Measurements from ENCODE around the gene LTBP1.

LTBP1 gene

DNA sequence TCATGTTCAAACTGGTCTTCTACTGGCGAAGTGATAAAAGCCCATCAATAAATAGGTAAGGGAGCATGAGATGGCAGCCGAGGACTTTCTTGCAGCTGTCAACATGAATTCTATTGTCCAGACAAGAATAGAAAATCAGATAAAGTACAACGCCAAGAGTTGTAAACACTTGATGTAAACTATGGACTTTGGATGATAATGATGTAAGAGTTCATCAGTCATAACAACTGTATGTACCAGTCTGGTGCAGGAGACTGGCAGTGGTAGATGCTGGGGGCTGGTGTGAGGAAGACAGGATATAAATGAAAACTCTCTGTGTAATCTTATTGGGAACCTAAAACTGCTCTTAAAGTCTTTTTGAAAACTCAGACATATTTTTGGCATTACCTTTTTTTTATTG, 373.8 kb downstream of the LTBP1 start:
- no peak for DNase-seq

DNA sequence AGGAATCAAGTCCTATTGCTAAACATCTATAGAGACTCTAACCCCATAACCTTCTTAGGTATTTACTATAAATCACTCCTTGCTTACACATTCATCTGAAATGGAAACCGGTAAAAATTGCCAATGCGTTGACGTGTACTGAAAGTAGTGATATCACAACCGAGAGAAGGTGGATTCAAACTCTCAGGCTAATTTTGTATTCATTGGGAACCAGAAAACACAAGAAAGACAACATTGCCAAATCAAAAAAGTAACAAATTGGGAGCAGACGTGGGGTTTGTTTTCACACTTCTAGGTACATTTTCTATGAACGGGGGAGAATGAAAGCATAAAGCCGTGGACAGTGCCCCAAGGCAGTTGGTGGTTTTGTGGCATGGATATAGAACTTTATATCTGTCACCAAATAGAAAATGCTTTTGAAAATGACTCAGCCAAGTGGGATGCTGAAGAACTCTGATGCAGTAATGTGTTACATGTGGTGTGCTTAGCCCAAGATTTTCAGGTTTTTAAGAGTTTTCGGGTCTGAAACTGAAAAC, 374.6 kb downstream of the LTBP1 start:
- DNase-seq, result no peak

DNA sequence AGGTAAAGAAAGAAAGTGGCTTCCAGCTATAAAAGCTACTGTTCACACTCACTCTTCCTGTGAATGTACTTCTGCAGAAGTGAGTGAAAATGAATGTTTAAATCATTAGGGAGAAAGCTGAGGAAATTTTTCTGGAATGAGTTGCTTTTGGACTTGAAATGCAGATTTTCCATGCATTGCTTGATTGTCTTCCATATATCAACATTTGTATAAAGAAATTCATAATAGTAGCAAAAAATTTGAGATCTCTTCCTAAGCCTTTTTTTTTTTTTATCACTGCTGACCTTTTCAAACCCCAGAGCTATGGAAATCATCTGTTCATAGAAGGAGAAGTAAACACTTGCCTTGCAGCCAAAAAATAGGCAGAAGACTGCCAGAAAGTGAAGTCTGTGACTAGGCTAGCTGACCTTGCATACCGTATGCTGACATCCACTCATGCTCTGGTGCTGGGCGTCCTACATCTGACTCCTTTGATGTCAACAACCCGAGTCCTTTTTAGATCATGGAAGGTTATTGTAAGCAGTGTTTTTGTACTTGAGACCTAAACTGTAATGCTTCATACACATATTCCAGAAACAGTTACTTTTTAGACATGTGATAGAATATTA, 375.2 kb downstream of the LTBP1 start:
- no peak for DNase-seq

DNA sequence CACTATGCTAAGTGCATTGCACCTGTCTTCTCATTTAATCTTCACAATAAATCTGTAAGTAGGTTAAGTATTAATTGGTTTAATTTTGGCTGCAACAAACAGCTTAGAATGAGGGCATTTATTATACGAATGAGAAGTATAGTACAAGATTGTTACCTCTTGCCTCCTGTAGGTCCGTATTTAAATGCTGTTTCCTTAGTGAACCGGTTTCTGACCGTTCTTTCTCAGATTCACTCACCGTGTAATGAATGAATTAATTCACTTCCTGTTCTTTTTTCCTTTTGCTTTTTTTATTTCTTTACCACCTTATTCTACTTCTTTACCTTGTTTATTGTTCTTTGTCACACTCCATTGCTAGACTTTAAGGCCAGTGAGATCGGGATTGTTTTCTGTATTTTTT, 375.9 kb downstream of the LTBP1 start:
- DNase-seq, result no peak

GRCh38 chr2:33323957-33324356, 377.2 kb downstream of the LTBP1 start:
- no peak for DNase-seq

DNA sequence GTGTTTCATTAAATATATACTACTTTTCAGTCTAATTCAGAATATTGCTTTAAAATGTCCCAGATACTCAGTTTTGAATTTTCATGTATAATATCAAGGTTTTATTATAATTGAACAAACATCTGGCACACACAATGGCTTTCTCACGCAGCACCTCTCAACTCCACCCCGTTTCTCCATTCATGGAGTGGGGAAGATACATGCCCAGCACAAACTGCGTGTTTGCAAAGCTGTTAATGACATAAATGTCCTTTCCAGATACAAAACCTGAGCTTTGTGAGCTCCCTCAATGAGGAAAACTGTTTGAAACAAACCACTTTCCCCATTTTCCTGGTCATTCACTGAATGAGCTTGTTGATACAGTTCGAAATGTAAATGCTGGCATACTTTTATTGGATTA, 379.3 kb downstream of the LTBP1 start:
- DNase-seq, result no peak

- no peak for DNase-seq
These were observed 386.7 kb downstream of the LTBP1 start for GRCh38 chr2:33333433-33333832.

- DNase-seq, result no peak
These were observed 387.3 kb downstream of the LTBP1 start for GRCh38 chr2:33334083-33334482.

GRCh38 chr2:33335516-33335915, 388.8 kb downstream of the LTBP1 start:
- DNase-seq, result no peak

DNA sequence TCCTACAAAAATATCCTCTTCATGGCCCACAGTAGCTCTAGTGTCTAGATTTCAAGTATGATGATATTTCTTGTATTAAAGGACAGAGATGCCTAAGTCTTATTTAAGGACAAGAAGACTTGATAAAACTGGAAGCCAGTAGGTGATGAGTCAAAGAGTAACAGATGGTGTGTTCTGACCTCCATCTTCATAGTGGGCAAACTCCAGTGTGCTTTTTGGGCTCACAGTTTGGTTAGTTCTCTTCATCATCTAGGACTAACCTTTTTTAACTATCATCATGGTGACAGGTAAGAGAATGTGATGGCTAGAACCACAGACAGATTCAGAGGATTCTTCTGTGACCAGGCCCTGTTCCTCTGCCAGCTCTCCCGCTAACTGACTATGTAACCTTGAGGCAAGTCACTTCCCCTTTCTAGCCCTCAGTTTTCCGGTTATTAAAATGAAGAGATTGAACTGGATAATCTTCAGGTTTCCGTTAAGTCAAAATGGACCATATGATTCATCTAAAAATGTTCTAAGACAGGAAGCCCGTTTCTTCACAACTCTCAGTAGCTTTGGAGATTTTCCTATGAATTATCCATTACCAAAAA, 389.4 kb downstream of the LTBP1 start:
- no peak for DNase-seq

DNA sequence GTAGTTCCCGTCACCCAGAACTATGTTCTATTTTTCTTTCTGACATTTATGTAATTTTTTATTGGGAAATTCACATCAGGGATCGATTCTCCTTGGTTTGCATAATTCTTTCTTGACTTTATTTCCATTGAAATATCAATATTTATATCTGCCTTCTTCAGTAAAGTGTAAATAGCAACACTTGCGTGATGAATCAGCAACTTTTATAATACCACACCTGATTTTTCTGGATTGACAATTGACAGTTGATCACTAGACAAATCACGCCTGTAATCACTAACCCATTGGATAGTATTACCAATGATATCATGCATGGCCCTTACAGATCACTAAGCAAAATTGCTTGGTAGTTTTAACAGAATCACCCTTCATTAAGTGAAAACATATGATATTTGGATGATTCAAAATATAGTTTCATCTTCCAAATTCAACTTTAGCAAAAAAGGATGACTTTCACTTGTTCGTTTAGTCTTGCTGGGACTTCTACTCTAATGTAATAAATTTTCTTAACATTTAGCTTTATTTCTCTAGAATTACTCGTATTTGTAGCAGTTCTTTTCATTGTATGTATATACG, 390.7 kb downstream of the LTBP1 start:
- DNase-seq, result no peak

GRCh38 chr2:33337981-33338380, 391.2 kb downstream of the LTBP1 start:
- DNase-seq, result no peak

DNA sequence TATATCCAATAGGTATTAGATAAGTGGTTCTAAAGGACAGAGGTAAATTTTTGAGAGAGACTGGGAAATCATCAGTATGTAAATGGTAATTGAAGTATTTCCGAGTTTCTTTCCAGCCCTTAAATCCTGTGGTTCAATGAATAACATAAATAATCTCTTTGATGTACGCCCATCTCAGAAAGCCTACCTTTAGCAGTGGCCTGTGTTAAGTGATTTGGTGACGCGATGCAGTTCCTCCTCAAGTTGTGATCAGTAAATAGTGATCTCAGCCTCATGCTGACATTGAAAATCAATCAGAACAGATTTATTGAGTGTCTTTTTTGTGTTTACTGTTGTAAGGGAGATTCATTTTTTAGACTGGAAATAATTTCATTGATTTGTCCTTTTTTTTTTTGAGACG, 392.5 kb downstream of the LTBP1 start:
- DNase-seq, result no peak

GRCh38 chr2:33340280-33340679, 393.5 kb downstream of the LTBP1 start:
- DNase-seq, result no peak

DNA sequence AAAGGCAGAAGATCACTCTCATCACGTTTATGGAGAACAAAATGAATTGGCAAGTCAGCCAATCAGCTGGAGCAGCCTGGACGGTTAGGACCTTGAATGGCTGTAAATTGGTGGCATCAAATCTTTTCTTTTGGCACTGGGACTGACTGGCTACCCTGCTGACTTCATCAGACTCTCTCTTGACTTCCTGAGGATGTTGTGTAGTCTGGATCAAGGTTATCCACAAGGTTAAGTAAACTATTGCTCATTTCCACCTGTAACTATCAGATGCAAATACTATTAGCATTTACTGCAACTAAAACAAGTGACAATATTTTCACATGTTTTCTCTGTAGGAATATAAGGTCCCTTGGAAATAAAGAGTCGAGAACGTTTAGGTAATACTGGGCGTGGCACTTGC, 395.4 kb downstream of the LTBP1 start:
- no peak for DNase-seq

DNA sequence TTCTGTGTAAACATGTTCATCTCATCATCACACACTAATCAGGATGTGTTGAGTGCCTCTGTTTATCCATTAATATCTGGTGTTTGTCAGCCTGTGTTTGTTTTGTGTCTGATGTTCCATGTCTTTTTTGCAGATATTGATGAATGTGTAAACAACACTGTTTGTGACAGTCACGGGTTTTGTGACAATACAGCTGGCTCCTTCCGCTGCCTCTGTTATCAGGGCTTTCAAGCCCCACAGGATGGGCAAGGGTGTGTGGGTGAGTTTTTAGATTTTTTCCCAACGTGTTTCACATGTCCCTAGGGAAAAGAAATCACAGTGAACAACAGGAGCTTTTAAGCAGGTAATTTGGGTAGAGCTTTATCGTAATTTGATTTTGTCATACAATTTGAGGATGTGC, 396.0 kb downstream of the LTBP1 start:
- DNase-seq, result no peak

DNA sequence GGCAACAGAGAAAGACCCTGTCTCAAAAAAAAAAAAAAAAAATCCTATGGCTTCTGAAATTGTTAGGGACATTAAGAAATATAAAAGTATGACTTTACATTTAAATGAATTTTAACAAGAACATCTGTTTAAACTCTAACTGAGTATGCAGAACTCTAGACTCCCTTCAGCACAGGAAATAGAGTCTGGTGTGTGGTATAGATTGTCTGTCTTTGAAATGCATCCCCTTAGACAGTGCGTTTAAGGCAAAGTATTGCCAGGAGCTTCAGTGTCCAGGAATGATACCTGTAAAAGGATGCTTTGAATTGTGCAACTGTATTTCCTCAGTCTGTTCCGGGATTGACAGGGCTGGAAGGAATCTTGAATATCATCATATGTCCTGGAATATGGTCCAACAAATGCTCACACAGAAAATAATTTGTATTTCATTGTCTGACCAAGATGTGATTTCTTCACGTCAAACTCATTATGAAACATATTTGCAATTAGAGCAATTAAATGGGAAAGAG, 396.7 kb downstream of the LTBP1 start:
- no peak for DNase-seq

DNA sequence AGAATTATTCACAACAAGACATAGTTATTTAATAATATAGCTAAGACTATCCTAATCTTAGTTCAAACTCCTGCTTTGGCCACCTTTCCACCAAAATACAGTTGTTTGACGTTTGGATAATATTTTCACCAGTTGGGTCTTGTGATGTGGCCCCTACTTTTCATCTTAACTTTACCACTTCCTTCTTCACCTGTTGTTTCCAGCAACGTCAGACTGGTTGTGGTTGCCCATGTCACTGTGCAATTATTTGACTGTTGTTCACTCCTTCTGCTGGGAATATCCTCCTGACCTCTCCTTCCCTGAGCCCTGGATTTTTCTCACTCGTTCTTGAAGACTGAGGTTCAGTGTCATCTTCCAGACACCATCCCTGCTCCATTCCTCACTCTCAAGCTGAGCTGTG, 397.5 kb downstream of the LTBP1 start:
- DNase-seq, result no peak

- no peak for DNase-seq
These were observed 401.1 kb downstream of the LTBP1 start for GRCh38 chr2:33347856-33348255.

- DNase-seq, result no peak
These were observed 403.9 kb downstream of the LTBP1 start for GRCh38 chr2:33350632-33351031.

DNA sequence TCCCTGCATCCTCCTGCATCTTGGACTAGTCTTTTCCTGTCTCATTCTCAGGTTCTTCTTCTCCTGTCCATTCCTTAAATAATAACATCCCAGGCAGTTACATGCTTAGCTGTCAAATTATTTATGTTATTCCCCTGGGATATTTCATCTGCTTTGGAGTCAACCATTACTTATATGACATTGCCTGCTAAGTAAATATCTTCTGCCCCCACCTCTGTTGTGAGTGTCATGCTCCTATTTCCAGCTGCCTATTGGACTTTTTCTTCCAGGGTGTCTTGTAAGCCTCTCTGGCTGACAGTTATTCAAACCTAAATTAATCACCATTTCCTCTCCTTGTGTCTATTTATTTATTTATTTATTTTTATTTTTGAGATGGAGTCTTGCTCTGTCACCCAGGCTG, 405.0 kb downstream of the LTBP1 start:
- DNase-seq, result no peak

DNA sequence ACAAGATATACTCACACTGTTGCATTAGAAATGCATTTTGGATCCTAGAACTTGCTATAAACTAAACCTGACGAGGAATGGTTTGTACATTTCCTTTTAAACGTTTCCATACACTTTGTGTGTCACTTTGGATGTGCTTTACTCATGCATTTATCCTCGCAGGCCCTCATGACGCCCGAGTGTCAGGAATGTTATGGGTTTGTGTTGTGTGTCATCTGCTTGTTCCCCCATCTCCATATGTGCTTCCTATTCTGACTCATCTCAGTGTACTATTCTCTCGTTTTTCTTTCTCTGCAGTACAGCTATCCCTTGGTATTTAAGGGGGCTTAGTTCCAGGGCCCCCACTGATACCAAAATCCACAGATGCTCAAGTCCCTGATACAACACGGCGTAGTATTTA, 408.2 kb downstream of the LTBP1 start:
- no peak for DNase-seq

DNA sequence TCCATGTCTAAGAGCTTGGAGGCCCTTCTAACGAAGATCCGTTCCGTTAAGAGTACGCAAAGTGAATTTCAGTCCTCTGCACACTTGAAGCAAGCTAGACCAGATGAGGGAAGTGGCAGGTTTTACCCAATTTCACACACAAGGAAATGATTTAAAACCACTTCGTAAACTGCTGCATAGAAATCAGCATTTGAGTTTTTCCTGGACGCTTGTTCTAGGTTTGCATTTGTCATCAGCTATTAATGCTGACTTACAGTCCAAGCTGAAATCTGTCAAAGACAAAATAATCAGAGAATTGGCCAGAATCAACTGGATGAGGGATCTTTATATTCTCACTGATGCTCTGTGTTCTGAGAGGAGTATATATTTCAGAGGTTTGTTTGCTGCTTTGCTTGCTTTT, 412.1 kb downstream of the LTBP1 start:
- no peak for DNase-seq

Measured in effector CD4-positive, alpha-beta T cell (primary cell).